ENCODE data around the gene THSD7A. TPM values are rescaled to one million over a fixed set of nuclear protein-coding genes. Genes with fewer than 3 reads are reported as not detected.

THSD7A gene
- total and polyA plus RNA-seq, 10 of the 15 experiments (the other 5 are each of a cell fraction or from before 2014, with no cell fraction given) = 0.03 to 0.09 (median 0.03) TPM; not detected in 7

- 50% methylated on average over 5 of the region's 5 CpGs for WGBS (ENCODE audit: insufficient coverage, insufficient replicate concordance, low lambda C conversion rate, missing lambda C conversion rate)
- H3K4me2 ChIP-seq (ENCODE audit: control insufficient read depth, insufficient read depth) = no peak overlapping the region
- H3K27ac ChIP-seq (ENCODE audit: control insufficient read depth, insufficient read depth) = no peak overlapping the region
- BruUV-seq (replicated peaks) = no TSS peak
- no peaks in the 10 kb centered on the region for H3K27me3 ChIP-seq (replicated peaks in 1 of 2; ENCODE audit: control insufficient read depth in 2 of 2, insufficient read depth in 2 of 2, low read length in 1 of 2)
- H3K79me2 ChIP-seq (ENCODE audit: control insufficient read depth, insufficient read depth, low read length) = no peaks in the 10 kb centered on the region
- TF ChIP-seq HDAC6 (IDR thresholded peaks at IDR 0.05; ENCODE audit: unreplicated experiment) (no peak), FOXM1 (IDR thresholded peaks at IDR 0.05; ENCODE audit: low read depth, low read length) (no peak), RB1 (IDR thresholded peaks at IDR 0.05; ENCODE audit: borderline replicate concordance) (no peak), PAX5 (IDR thresholded peaks at IDR 0.05; ENCODE audit: borderline replicate concordance, low read depth, low read length) (no peak), SREBF1 (IDR thresholded peaks at IDR 0.05; ENCODE audit: low read length) (no peak), EZH2 (IDR thresholded peaks at IDR 0.05; ENCODE audit: borderline replicate concordance, control insufficient read depth, low read depth, low read length) (no peak), YY1 (IDR thresholded peaks at IDR 0.05; ENCODE audit: low read depth, low read length) (no peak), EED (IDR thresholded peaks at IDR 0.05; ENCODE audit: low read depth) (no peak), CHD1 (IDR thresholded peaks at IDR 0.05; ENCODE audit: low read depth, low read length) (no peak), BHLHE40 (IDR thresholded peaks at IDR 0.05; ENCODE audit: borderline replicate concordance in 1 of 2, low read depth in 2 of 2, low read length in 1 of 2) (no peak), MXI1 (IDR thresholded peaks at IDR 0.05; ENCODE audit: low read depth, low read length) (no peak), DPF2 (IDR thresholded peaks at IDR 0.05) (no peak), E2F4 (IDR thresholded peaks at IDR 0.05; ENCODE audit: low read depth, low read length) (no peak), RAD21 (IDR thresholded peaks at IDR 0.05; ENCODE audit: insufficient read depth, low read depth, low read length) (no peak), IKZF1 (conservative IDR thresholded peaks at IDR 0.05) (no peak)
- TF ChIP-seq, protein P1, sequence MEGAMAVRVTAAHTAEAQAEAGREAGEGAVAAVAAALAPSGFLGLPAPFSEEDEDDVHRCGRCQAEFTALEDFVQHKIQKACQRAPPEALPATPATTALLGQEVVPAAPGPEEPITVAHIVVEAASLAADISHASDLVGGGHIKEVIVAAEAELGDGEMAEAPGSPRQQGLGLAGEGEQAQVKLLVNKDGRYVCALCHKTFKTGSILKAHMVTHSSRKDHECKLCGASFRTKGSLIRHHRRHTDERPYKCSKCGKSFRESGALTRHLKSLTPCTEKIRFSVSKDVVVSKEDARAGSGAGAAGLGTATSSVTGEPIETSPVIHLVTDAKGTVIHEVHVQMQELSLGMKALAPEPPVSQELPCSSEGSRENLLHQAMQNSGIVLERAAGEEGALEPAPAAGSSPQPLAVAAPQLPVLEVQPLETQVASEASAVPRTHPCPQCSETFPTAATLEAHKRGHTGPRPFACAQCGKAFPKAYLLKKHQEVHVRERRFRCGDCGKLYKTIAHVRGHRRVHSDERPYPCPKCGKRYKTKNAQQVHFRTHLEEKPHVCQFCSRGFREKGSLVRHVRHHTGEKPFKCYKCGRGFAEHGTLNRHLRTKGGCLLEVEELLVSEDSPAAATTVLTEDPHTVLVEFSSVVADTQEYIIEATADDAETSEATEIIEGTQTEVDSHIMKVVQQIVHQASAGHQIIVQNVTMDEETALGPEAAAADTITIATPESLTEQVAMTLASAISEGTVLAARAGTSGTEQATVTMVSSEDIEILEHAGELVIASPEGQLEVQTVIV (IDR thresholded peaks at IDR 0.05; ENCODE audit: borderline replicate concordance, partially characterized antibody) = no peak
- TF ChIP-seq, protein P2, sequence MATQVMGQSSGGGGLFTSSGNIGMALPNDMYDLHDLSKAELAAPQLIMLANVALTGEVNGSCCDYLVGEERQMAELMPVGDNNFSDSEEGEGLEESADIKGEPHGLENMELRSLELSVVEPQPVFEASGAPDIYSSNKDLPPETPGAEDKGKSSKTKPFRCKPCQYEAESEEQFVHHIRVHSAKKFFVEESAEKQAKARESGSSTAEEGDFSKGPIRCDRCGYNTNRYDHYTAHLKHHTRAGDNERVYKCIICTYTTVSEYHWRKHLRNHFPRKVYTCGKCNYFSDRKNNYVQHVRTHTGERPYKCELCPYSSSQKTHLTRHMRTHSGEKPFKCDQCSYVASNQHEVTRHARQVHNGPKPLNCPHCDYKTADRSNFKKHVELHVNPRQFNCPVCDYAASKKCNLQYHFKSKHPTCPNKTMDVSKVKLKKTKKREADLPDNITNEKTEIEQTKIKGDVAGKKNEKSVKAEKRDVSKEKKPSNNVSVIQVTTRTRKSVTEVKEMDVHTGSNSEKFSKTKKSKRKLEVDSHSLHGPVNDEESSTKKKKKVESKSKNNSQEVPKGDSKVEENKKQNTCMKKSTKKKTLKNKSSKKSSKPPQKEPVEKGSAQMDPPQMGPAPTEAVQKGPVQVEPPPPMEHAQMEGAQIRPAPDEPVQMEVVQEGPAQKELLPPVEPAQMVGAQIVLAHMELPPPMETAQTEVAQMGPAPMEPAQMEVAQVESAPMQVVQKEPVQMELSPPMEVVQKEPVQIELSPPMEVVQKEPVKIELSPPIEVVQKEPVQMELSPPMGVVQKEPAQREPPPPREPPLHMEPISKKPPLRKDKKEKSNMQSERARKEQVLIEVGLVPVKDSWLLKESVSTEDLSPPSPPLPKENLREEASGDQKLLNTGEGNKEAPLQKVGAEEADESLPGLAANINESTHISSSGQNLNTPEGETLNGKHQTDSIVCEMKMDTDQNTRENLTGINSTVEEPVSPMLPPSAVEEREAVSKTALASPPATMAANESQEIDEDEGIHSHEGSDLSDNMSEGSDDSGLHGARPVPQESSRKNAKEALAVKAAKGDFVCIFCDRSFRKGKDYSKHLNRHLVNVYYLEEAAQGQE (IDR thresholded peaks at IDR 0.05; ENCODE audit: low read depth, low read length) = no peak
- H2AFZ ChIP-seq (ENCODE audit: control insufficient read depth, low read depth, low read length) = no peak overlapping the region
- H3K9me3 ChIP-seq (replicated peaks; ENCODE audit: control insufficient read depth, insufficient read depth, low read length) = no peaks in the 10 kb centered on the region
- ChIA-PET CTCF (no interaction called here), POLR2A (no interaction called here), RAD21 (ENCODE audit: unreplicated experiment) (no interaction called here), SMC1A (ENCODE audit: uncharacterized antibody, unreplicated experiment) (no interaction called here)
- intact Hi-C loops (cut with micrococcal nuclease; ENCODE audit: unreplicated experiment) = no loop called here
- no peaks in the 10 kb centered on the region for H3K4me1 ChIP-seq (ENCODE audit: control insufficient read depth, insufficient read depth, low read length)
- H3K4me3 ChIP-seq = no peak overlapping the region
- no peaks in the 10 kb centered on the region for H4K20me1 ChIP-seq (ENCODE audit: control insufficient read depth, insufficient read depth)
- FAIRE-seq (no peak), ATAC-seq (no peak), DNase-seq (ENCODE audit: low read depth, low spot score) (no peak)
- no peaks in the 10 kb centered on the region for H3K36me3 ChIP-seq (ENCODE audit: control insufficient read depth in 2 of 2, insufficient read depth in 2 of 2, low read length in 1 of 2)
- in situ Hi-C loops (cut with MboI) = no loop called here
- H3K9ac ChIP-seq (ENCODE audit: control insufficient read depth, insufficient read depth, low read length) = no peak overlapping the region
Observed at GRCh38 chr7:11819271-11819670, 12.7 kb downstream of the THSD7A start.
